GM08714 (cell line): Measurements from ENCODE around the gene FOXC1.
A peak's percentile ranks its signal among the peaks of the same experiment; 100 is the strongest.

ENCODE experiments used
- H3K4me3 ChIP-seq: fragments of 200-500 bp; sonication (Bioruptor generic); 2 replicates; pipeline ENCODE4 v1.5.1; 2014; ENCODE audit warnings: mild to moderate bottlenecking, low read length, inconsistent platforms
- ZNF274 ChIP-seq: IDR thresholded peaks from 2 replicates; pipeline ENCODE4 v1.6.1; 2012; ENCODE audit warnings: mild to moderate bottlenecking, low read depth, low read length

FOXC1 gene

DNA sequence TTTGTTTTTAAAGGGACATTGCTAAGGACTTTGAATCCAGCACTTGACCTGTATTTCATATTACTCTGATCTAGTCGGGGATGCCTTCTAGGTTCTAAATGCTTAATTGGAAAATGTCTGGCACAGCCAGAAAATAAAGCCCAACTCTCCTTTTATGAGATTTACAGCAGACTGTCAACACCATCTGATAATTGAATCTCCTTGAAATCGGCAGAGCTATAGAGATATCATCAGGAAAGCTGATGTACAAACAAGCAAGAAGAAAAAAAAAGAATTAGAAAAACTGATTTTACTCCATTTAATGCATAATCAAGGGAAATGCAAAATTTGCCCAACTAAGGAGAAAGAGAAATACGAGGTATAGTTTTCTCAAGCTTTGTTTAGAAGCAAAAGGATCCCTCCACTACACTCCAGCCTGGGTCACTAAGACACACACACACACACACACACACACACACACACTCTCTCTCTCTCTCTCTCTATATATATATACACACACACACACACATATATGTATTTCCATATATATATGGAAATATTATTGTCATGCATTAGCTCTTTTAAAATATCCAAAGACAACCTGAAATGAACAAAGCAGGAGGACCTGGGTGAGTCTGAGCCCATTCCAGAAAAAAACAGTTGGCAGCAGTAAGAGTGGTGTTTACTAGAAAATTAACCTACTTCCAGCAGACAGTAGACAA, 9.5 kb upstream of the FOXC1 start:
- no peak for TF ChIP-seq ZNF274
- H3K4me3 ChIP-seq, result no peak overlapping the region

DNA sequence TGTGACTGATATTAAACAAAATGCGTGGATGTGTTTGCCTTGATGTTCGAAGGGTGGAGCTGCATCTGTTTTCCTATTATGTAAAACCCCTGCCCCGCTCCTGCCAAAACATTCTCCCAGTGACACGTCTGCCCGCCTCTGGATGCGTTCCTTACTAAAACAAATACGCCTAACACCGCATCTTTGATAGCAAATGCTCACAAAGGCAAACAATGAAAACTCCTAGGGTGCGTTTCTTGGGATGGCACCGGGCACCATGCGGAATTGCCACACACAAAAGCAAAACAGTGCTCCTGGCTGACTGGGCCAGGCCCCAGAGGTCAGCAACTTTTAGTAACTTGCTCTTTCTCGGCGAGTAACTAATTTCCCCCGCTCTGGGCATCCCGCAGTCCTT, 9.0 kb upstream of the FOXC1 start:
- TF ChIP-seq ZNF274, result no peak
- no peak overlapping the region for H3K4me3 ChIP-seq

DNA sequence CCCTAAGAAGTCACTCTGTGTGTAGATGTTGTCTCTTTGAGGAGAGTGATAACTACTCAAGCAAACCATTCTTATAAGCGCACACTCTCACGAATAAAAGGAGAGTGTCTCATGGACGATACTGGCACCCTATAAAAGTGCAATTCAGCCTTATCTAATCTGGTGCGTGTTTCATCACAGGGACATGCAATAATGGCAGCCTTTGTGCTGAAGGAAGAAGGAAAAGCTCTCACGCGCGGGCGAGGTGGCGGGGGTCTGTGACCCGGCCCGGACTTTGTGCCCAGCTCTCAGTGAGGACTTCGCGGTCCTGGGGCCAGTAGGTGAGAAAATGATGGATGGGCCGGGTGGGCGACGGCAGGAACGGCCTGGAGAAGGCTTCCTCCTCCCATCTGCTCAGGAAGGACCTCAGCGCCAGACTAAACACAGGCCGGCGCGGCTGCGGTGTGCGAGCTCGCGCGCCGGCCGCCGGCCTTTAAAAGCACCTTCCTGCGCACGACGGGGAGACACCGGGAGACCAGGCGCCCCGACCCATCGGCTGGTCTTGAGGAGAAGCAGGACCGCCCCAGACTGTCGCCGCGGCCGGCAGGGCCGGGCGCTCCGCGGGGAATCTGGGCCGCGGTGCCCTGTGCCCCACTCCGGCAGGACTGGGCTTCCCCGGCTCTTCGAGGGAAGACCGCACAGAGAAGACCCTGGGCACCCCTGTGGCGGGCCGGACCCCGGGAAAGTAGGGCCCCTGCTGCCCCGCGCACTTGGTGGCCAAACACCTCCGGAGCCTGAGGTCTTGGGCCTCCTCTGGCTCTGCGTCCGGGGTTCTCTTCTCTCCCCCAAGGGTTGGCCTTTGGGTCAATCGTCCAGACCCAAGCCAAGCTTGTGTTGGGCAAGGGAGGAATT, 8.3 kb upstream of the FOXC1 start:
- no peak overlapping the region for H3K4me3 ChIP-seq
- TF ChIP-seq ZNF274, result no peak

- no peak overlapping the region for H3K4me3 ChIP-seq
- TF ChIP-seq ZNF274, result no peak
Observed at GRCh38 chr6:1602049-1602713, 7.5 kb upstream of the FOXC1 start.

DNA sequence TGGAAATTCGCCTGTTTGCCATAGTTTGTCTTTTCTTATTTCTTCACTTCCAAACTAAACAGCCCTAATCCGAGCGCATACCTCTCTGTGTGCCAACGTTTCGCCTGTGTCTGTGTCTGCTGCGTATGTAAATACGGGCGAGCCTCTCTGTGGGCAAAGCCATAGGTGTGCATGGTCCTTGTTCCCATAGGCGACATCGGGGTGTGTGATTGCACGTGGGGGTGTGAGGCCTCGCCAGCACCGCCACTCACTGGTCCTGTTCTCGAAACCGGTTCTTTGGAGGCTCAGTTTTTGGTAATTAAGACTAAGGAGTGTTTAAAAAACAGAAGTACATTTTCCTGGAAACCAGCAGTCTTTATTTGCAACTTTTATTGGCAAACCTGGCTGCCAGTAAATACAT, 6.0 kb upstream of the FOXC1 start:
- no peak for TF ChIP-seq ZNF274
- H3K4me3 ChIP-seq, result no peak overlapping the region

- peak overlapping the region; percentile 13; the same call in 1 of the 2 replicates for H3K4me3 ChIP-seq
- no peak for TF ChIP-seq ZNF274
Observed at GRCh38 chr6:1604158-1605003, 5.3 kb upstream of the FOXC1 start.

DNA sequence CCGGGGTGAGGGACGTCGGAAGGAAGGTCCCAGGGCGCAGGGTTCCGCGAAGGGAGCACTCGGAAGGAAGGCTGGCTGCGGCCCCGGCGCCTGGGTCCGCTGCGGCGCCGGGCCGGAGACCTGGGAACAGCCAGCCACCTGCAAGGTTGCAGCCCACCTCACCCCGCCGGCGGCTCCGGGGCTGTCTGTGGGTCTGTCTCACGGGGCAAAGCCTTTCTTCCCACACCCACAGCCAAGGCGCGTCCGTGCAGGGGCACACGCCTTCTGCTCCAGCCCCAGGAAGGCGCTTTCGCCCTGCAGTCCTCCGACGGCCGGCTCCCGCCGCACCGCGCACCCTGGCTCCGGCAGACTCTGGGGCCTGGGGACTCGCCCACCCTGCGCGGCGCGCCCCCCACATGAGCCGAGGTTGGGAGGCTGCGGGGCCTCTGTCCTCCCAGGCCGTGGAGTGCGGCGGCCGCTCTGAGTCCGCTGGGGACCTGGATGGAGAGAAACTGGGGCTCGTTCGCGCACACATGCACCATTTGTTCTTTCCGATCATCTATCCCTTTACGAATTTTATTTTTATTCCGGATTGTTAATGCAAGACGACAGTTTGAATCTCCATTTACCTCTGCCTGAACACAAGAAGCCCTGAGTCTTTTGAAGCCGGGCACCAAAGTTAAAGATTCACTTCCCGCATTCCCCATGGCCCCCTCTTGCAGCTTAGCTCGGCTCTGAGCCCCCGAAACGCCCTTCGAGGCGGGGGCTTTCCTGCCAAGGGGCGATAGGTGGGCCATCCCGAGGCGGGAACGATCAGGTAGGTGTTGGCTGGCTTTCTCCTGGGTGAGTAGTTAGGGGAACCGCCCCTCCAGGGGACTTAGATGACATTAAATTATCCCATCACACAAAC, 4.5 kb upstream of the FOXC1 start:
- no peak overlapping the region; the same call in 1 of the 2 replicates for H3K4me3 ChIP-seq
- TF ChIP-seq ZNF274, result no peak

- no peak overlapping the region for H3K4me3 ChIP-seq
- TF ChIP-seq ZNF274, result no peak
Observed at GRCh38 chr6:1605893-1606779, 3.6 kb upstream of the FOXC1 start.

- H3K4me3 ChIP-seq, result no peak overlapping the region
Observed at GRCh38 chr6:1606780-1607515, 2.8 kb upstream of the FOXC1 start.

GRCh38 chr6:1607516-1608221, 2.0 kb upstream of the FOXC1 start:
- no peak overlapping the region for H3K4me3 ChIP-seq
- no peak for TF ChIP-seq ZNF274

More at GRCh38 chr6:1606780-1607515, 2.8 kb upstream of the FOXC1 start:
- TF ChIP-seq ZNF274, result no peak

GRCh38 chr6:1608222-1609040, 1.3 kb upstream of the FOXC1 start:
- H3K4me3 ChIP-seq, result no peak overlapping the region

More at GRCh38 chr6:1608222-1609040, 1.3 kb upstream of the FOXC1 start:
- TF ChIP-seq ZNF274, result no peak
